ENCODE results near the gene NBL1. TPM values are rescaled to one million over a fixed set of nuclear protein-coding genes. Genes with fewer than 3 reads are reported as not detected.

The NBL1 gene
- total RNA-seq, 5 donors from 2014 or later (not counting 1 experiment from before 2014, with no cell fraction given), result 11.4 to 38.1 (median 13.7) TPM

GRCh38 chr1:19665186-19665495, 21.0 kb downstream of the NBL1 start:
- 0% methylated on average over 14 of the region's 23 CpGs for WGBS (ENCODE audit: insufficient coverage)
- CTCF ChIA-PET, result no interaction called here
- Histone ChIP-seq H3K4me1 (ENCODE audit: control insufficient read depth in 1 of 2, extremely low read depth in 1 of 2, insufficient read depth in 2 of 2, low read length in 2 of 2) (peaks cover 0 to 25% of the 10 kb centered on the region in 2 experiments), H3K9me3 (no peaks in the 10 kb centered on the region), H3K27ac (ENCODE audit: low read length) (no peak overlapping the region), H3K27me3 (replicated peaks in 1 of 2; ENCODE audit: control insufficient read depth in 2 of 2, extremely low read depth in 1 of 2, insufficient read depth in 2 of 2, low read length in 1 of 2) (peaks cover 11 to 43% of the 10 kb centered on the region in 2 experiments), H3K4me3 (ENCODE audit: control insufficient read depth in 1 of 2, extremely low read depth in 1 of 2, low read length in 1 of 2) (peak overlapping the region; percentile 31 to 32), H3K36me3 (ENCODE audit: control insufficient read depth in 2 of 2, extremely low read depth in 1 of 2, insufficient read depth in 1 of 2, low read length in 1 of 2) (no peaks in the 10 kb centered on the region)
- H3K4me1 Mint-ChIP-seq, result peaks cover 17 to 35% (median 25%) of the 10 kb centered on the region in 3 donors
- H3K9me3 Mint-ChIP-seq, result no peaks in the 10 kb centered on the region
- H3K36me3 Mint-ChIP-seq, result no peaks in the 10 kb centered on the region
- DNase-seq (no peak), ATAC-seq (replicated peaks in 1 of 4) (peak in 2 of 4 experiments; percentile 7 to 11)
- H3K27ac Mint-ChIP-seq, result no peak overlapping the region
- H3K27me3 Mint-ChIP-seq, result peaks cover 11 to 22% of the 10 kb centered on the region in 2 donors
- POLR2A ChIA-PET, result interaction anchor here in 1 of 2 donors (0.6 kb wide), 1 partner anchor 1121 kb away, joined by 4 read pairs; no protein-coding TSS in a partner anchor
- peak overlapping the region; percentile 50 to 79 (median 75) for H3K4me3 Mint-ChIP-seq

DNA sequence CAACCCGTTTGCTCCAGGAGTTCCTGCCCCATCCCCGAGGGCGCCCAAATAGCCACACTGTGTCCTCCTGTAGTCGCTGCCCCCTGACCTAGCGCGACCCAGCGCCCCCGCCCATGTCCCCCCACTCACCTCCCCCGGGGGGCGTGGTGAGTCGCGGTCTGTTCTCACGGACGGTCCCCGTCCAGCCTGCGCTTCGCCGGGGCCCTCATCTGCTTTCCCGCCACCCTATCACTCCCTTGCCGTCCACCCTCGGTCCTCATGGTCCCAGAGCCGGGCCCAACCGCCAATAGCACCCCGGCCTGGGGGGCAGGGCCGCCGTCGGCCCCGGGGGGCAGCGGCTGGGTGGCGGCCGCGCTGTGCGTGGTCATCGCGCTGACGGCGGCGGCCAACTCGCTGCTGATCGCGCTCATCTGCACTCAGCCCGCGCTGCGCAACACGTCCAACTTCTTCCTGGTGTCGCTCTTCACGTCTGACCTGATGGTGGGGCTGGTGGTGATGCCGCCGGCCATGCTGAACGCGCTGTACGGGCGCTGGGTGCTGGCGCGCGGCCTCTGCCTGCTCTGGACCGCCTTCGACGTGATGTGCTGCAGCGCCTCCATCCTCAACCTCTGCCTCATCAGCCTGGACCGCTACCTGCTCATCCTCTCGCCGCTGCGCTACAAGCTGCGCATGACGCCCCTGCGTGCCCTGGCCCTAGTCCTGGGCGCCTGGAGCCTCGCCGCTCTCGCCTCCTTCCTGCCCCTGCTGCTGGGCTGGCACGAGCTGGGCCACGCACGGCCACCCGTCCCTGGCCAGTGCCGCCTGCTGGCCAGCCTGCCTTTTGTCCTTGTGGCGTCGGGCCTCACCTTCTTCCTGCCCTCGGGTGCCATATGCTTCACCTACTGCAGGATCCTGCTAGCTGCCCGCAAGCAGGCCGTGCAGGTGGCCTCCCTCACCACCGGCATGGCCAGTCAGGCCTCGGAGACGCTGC, 21.7 kb downstream of the NBL1 start:
- DNase-seq, result no peak
- CTCF ChIA-PET, result no interaction called here
- no peaks in the 10 kb centered on the region for H3K9me3 Mint-ChIP-seq

GRCh38 chr1:19668888-19669287, 24.8 kb downstream of the NBL1 start:
- ChIA-PET CTCF (interaction anchor here (1.1 to 1.2 kb wide), 2 partner anchors 10 to 35 kb away, joined by 3 read pairs; no protein-coding TSS in a partner anchor), POLR2A (no interaction called here)
- no peak overlapping the region for H3K27ac Mint-ChIP-seq
- WGBS (ENCODE audit: insufficient coverage), result 80% methylated on average over 3 of the region's 8 CpGs
- no peaks in the 10 kb centered on the region for H3K9me3 ChIP-seq
- no peak for ATAC-seq (replicated peaks in 1 of 4)
- DNase-seq, result no peak
- H3K36me3 Mint-ChIP-seq, result no peaks in the 10 kb centered on the region
- no peak overlapping the region for H3K4me3 ChIP-seq (ENCODE audit: control insufficient read depth in 1 of 2, extremely low read depth in 1 of 2, low read length in 1 of 2)
- peaks cover 9 to 22% of the 10 kb centered on the region in 2 donors for H3K27me3 Mint-ChIP-seq
- H3K36me3 ChIP-seq (ENCODE audit: control insufficient read depth in 2 of 2, extremely low read depth in 1 of 2, insufficient read depth in 1 of 2, low read length in 1 of 2), result no peaks in the 10 kb centered on the region
- peaks cover 9 to 44% of the 10 kb centered on the region in 2 experiments for H3K27me3 ChIP-seq (replicated peaks in 1 of 2; ENCODE audit: control insufficient read depth in 2 of 2, extremely low read depth in 1 of 2, insufficient read depth in 2 of 2, low read length in 1 of 2)
- no peak overlapping the region for H3K4me3 Mint-ChIP-seq
- H3K4me1 Mint-ChIP-seq, result peaks cover 14 to 23% (median 21%) of the 10 kb centered on the region in 3 donors
- H3K9me3 Mint-ChIP-seq, result no peaks in the 10 kb centered on the region
- H3K4me1 ChIP-seq (ENCODE audit: control insufficient read depth in 1 of 2, extremely low read depth in 1 of 2, insufficient read depth in 2 of 2, low read length in 2 of 2), result peaks cover 0 to 16% of the 10 kb centered on the region in 2 experiments
- no peak overlapping the region for H3K27ac ChIP-seq (ENCODE audit: low read length)

More for the DNA sequence above, 21.7 kb downstream of the NBL1 start:
- Histone ChIP-seq H3K27ac (ENCODE audit: low read length) (no peak overlapping the region), H3K9me3 (no peaks in the 10 kb centered on the region), H3K4me3 (ENCODE audit: control insufficient read depth in 1 of 2, extremely low read depth in 1 of 2, low read length in 1 of 2) (peak overlapping the region in 1 of 2 donors; percentile 31), H3K27me3 (replicated peaks in 1 of 2; ENCODE audit: control insufficient read depth in 2 of 2, extremely low read depth in 1 of 2, insufficient read depth in 2 of 2, low read length in 1 of 2) (peaks cover 11 to 43% of the 10 kb centered on the region in 2 experiments), H3K36me3 (ENCODE audit: control insufficient read depth in 2 of 2, extremely low read depth in 1 of 2, insufficient read depth in 1 of 2, low read length in 1 of 2) (no peaks in the 10 kb centered on the region), H3K4me1 (ENCODE audit: control insufficient read depth in 1 of 2, extremely low read depth in 1 of 2, insufficient read depth in 2 of 2, low read length in 2 of 2) (peaks cover 0 to 25% of the 10 kb centered on the region in 2 experiments)
- Mint-ChIP-seq H3K4me3 (peak overlapping the region; percentile 68 to 79 (median 77)), H3K4me1 (peaks cover 17 to 35% (median 25%) of the 10 kb centered on the region in 3 donors), H3K27me3 (peaks cover 11 to 23% of the 10 kb centered on the region in 2 donors), H3K36me3 (no peaks in the 10 kb centered on the region), H3K27ac (peak overlapping the region in 1 of 2 donors; percentile 52)
- 27% methylated on average over 73 of the region's 84 CpGs for WGBS (ENCODE audit: insufficient coverage)
- peak in 3 of 4 experiments; percentile 2 to 22 (median 17) for ATAC-seq (replicated peaks in 1 of 4)
- POLR2A ChIA-PET, result no interaction called here

DNA sequence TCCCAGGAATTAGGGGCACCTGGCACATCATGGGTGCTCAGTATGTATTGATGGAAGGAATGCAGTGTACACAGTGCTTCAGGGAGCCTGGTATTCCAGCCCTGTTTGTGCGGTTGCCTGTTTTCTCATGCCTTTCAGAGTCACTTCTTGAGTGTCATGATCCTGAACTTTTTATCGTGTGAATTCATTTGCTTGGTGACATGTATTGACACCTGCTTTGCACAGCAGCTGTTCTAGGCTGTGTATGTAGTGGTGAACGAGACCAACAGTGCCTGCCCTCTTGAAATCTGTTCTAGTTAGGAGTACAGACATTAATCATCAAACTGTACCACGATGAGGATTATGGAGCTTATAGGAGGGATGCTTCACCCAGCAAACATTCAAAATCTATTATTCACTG, 26.7 kb downstream of the NBL1 start:
- DNase-seq (no peak), ATAC-seq (replicated peaks in 1 of 4) (no peak)
- ChIA-PET CTCF (no interaction called here), POLR2A (no interaction called here)
- H3K27me3 Mint-ChIP-seq, result peaks cover 7 to 23% of the 10 kb centered on the region in 2 donors
- H3K9me3 Mint-ChIP-seq, result no peaks in the 10 kb centered on the region
- no peak overlapping the region for H3K4me3 ChIP-seq (ENCODE audit: control insufficient read depth in 1 of 2, extremely low read depth in 1 of 2, low read length in 1 of 2)
- no peaks in the 10 kb centered on the region for H3K36me3 ChIP-seq (ENCODE audit: control insufficient read depth in 2 of 2, extremely low read depth in 1 of 2, insufficient read depth in 1 of 2, low read length in 1 of 2)
- peaks cover 7 to 15% (median 14%) of the 10 kb centered on the region in 3 donors for H3K4me1 Mint-ChIP-seq
- no peaks in the 10 kb centered on the region for H3K9me3 ChIP-seq
- no peaks in the 10 kb centered on the region for H3K36me3 Mint-ChIP-seq
- peaks cover 0 to 2% of the 10 kb centered on the region in 2 experiments for H3K4me1 ChIP-seq (ENCODE audit: control insufficient read depth in 1 of 2, extremely low read depth in 1 of 2, insufficient read depth in 2 of 2, low read length in 2 of 2)
- H3K27ac ChIP-seq (ENCODE audit: low read length), result no peak overlapping the region
- H3K4me3 Mint-ChIP-seq, result no peak overlapping the region
- H3K27ac Mint-ChIP-seq, result no peak overlapping the region
- WGBS (ENCODE audit: insufficient coverage), result 86% methylated on average over 1 of the region's 4 CpGs
- H3K27me3 ChIP-seq (replicated peaks in 1 of 2; ENCODE audit: control insufficient read depth in 2 of 2, extremely low read depth in 1 of 2, insufficient read depth in 2 of 2, low read length in 1 of 2), result peaks cover 6 to 34% of the 10 kb centered on the region in 2 experiments

- Histone ChIP-seq H3K27me3 (replicated peaks in 1 of 2; ENCODE audit: control insufficient read depth in 2 of 2, extremely low read depth in 1 of 2, insufficient read depth in 2 of 2, low read length in 1 of 2) (peaks cover 4 to 24% of the 10 kb centered on the region in 2 experiments), H3K4me1 (ENCODE audit: control insufficient read depth in 1 of 2, extremely low read depth in 1 of 2, insufficient read depth in 2 of 2, low read length in 2 of 2) (no peaks in the 10 kb centered on the region), H3K36me3 (ENCODE audit: control insufficient read depth in 2 of 2, extremely low read depth in 1 of 2, insufficient read depth in 1 of 2, low read length in 1 of 2) (no peaks in the 10 kb centered on the region), H3K9me3 (no peaks in the 10 kb centered on the region), H3K4me3 (ENCODE audit: control insufficient read depth in 1 of 2, extremely low read depth in 1 of 2, low read length in 1 of 2) (no peak overlapping the region), H3K27ac (ENCODE audit: low read length) (no peak overlapping the region)
- no peak for ATAC-seq (replicated peaks in 1 of 4)
- DNase-seq, result no peak
- H3K4me3 Mint-ChIP-seq, result no peak overlapping the region
- H3K27ac Mint-ChIP-seq, result no peak overlapping the region
- CTCF ChIA-PET, result no interaction called here
- H3K36me3 Mint-ChIP-seq, result no peaks in the 10 kb centered on the region
- 67% methylated on average over 3 of the region's 6 CpGs for WGBS (ENCODE audit: insufficient coverage)
- peaks cover 0 to 5% (median 0%) of the 10 kb centered on the region in 3 donors for H3K4me1 Mint-ChIP-seq
- peaks cover 1 to 11% of the 10 kb centered on the region in 2 donors for H3K27me3 Mint-ChIP-seq
- no peaks in the 10 kb centered on the region for H3K9me3 Mint-ChIP-seq
- POLR2A ChIA-PET, result no interaction called here
Observed at GRCh38 chr1:19672237-19672636, 28.1 kb downstream of the NBL1 start.

DNA sequence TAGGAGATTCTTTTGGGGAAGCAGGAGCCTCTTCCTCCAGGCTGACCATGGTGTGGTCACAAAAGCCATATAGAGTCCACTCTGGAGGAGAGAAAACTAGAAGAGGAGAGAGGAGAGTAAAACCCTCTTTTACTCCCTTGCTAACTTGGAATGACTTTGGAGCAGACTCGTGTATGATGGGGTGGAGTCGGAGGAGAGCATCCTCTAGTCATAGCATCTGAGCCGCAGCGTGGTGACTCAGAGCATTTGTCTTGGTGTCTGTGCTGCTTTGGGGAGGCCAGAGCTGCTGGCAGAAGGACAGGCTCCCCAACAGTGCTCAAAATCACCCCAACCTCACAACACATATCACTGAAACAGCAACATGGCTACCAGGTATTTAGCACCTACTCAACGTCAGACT, 31.7 kb downstream of the NBL1 start:
- Histone ChIP-seq H3K36me3 (ENCODE audit: control insufficient read depth in 2 of 2, extremely low read depth in 1 of 2, insufficient read depth in 1 of 2, low read length in 1 of 2) (peaks cover 0 to 2% of the 10 kb centered on the region in 2 donors), H3K27ac (ENCODE audit: low read length) (no peak overlapping the region), H3K9me3 (no peaks in the 10 kb centered on the region), H3K4me1 (ENCODE audit: control insufficient read depth in 1 of 2, extremely low read depth in 1 of 2, insufficient read depth in 2 of 2, low read length in 2 of 2) (no peaks in the 10 kb centered on the region), H3K4me3 (ENCODE audit: control insufficient read depth in 1 of 2, extremely low read depth in 1 of 2, low read length in 1 of 2) (no peak overlapping the region), H3K27me3 (replicated peaks in 1 of 2; ENCODE audit: control insufficient read depth in 2 of 2, extremely low read depth in 1 of 2, insufficient read depth in 2 of 2, low read length in 1 of 2) (peaks cover 0 to 18% of the 10 kb centered on the region in 2 experiments)
- Mint-ChIP-seq H3K9me3 (no peaks in the 10 kb centered on the region), H3K27me3 (peaks cover 0 to 6% of the 10 kb centered on the region in 2 donors), H3K4me1 (peaks cover 0 to 2% (median 0%) of the 10 kb centered on the region in 3 donors), H3K27ac (no peak overlapping the region), H3K36me3 (no peaks in the 10 kb centered on the region), H3K4me3 (no peak overlapping the region)
- ATAC-seq (replicated peaks in 1 of 4) (no peak), DNase-seq (no peak)
- ChIA-PET POLR2A (no interaction called here), CTCF (no interaction called here)
- 100% methylated on average over 1 of the region's 5 CpGs for WGBS (ENCODE audit: insufficient coverage)

Measured in T-cell (primary cell).